Aorta (tissue), 5 donors: ENCODE data around the gene NXPH1. TPM values are rescaled to one million over a fixed set of nuclear protein-coding genes. Genes with fewer than 3 reads are reported as not detected.

Experiments
- ATAC-seq: fragments of 200-7000 bp; cut with Tn5 transposase; one replicate; pipeline ENCODE4 v1.9.1; 2022; ENCODE audit warnings: moderate library complexity; ENCODE audit not compliant: low FRiP score
- DNase-seq, 2 donors: peaks; one replicate each; pipeline ENCODE4 v3.0.0-alpha.2; 2020
- H3K27ac ChIP-seq, 2 donors: one replicate each; pipeline ENCODE4 v1.5.1; 2013; ENCODE audit warnings: low read length in 2 of 2, mild to moderate bottlenecking in 2 of 2, moderate library complexity in 2 of 2, control low read depth in 1 of 2, inconsistent platforms in 1 of 2, low read depth in 1 of 2
- H3K27me3 ChIP-seq, 2 donors: one replicate each; pipeline ENCODE4 v1.6.1; 2013; ENCODE audit warnings: control low read depth in 1 of 2, low read length in 1 of 2, mild to moderate bottlenecking in 1 of 2, moderate library complexity in 1 of 2; ENCODE audit not compliant: insufficient read depth in 2 of 2, control insufficient read depth in 1 of 2
- H3K36me3 ChIP-seq, 2 donors: one replicate each; pipeline ENCODE4 v1.6.1; 2013; ENCODE audit warnings: control low read depth in 1 of 2, low read length in 1 of 2, mild to moderate bottlenecking in 1 of 2; ENCODE audit not compliant: insufficient read depth in 2 of 2, control insufficient read depth in 1 of 2
- H3K4me1 ChIP-seq, 2 donors: one replicate each; pipeline ENCODE4 v1.6.1; 2013; ENCODE audit warnings: low read length in 2 of 2, control low read depth in 1 of 2, mild to moderate bottlenecking in 1 of 2, moderate library complexity in 1 of 2; ENCODE audit not compliant: insufficient read depth in 2 of 2, control insufficient read depth in 1 of 2
- H3K4me3 ChIP-seq, 2 donors: one replicate each; pipeline ENCODE4 v1.5.1; 2013; ENCODE audit warnings: low read length in 2 of 2, control low read depth in 1 of 2, mild to moderate bottlenecking in 1 of 2
- H3K9me3 ChIP-seq: one replicate; pipeline ENCODE4 v1.6.1; 2013; ENCODE audit warnings: mild to moderate bottlenecking, low read length; ENCODE audit not compliant: control insufficient read depth
- WGBS, 2 donors: extraction: QIAGEN DNeasy Blood & Tissue Kit; methylation state at CpG; one replicate each; pipeline ENCODE4 v1.1.7; 2013; 5-methylcytosine and 5-hydroxymethylcytosine counted together
- intact Hi-C, 2 donors: fragments of 100-400 bp; cut with DNase I; formaldehyde crosslinking; loops; one replicate each; pipeline versions ENCODE4 v1.14.2 to v1.15.0; 2022
- polyA plus RNA-seq, 2 donors: library from polyadenylated mRNA; stranded (reverse); fragments of 200-250 nt; gene quantifications; one replicate each; pipeline ENCODE4 v1.2.3, GENCODE V29; 2013
- total RNA-seq, 2 donors: library from RNA; stranded (reverse); fragmentation: NEBNext Ultra II Directional; extraction: Animal tissue kit (Norgen Biotek cat#: 25700); gene quantifications; one replicate each; pipeline ENCODE4 v1.2.1, GENCODE V29; 2021
- donor health status: healthy with polysubstance abuse.
- donor health status: Bipolar disorder and iron deficiency.
- donor health status: DM: no; HTN: no; CAD: no.
- donor health status: DM: no; HTN: no; CAD: no.
- donor health status: DM: yes; HTN: yes; CAD: no.

NXPH1 gene
- total and polyA plus RNA-seq, 4 donors, result not detected

DNA sequence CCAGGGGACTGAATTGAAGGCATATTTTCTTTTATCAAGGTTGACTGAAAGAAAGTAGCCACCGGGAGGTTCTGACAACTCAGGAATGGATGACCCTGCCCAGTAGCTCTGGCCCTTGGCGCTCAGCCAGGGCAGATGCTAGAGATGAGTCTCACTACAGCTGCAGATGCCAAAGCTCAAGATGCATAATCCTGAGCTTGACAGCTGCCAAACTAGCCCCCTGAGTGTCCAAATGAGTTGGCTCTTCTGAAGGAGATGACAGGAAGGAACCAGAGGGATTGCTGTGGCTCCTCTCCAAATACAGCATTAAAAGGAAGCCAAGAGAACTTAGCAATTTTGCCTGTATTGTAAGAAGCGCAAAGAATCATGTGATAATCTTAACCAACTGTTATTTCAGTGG lies 78.4 kb downstream of the NXPH1 start:
- Histone ChIP-seq H3K27me3 (no peaks in the 10 kb centered on the region), H3K36me3 (no peaks in the 10 kb centered on the region), H3K27ac (no peak overlapping the region), H3K4me3 (no peak overlapping the region), H3K4me1 (no peaks in the 10 kb centered on the region), H3K9me3 (no peaks in the 10 kb centered on the region)
- intact Hi-C loops, result no loop called here
- ATAC-seq (no peak), DNase-seq (no peak)
- WGBS, 2 donors, result 49 to 50% methylated on average over 3 of the region's 3 CpGs

DNA sequence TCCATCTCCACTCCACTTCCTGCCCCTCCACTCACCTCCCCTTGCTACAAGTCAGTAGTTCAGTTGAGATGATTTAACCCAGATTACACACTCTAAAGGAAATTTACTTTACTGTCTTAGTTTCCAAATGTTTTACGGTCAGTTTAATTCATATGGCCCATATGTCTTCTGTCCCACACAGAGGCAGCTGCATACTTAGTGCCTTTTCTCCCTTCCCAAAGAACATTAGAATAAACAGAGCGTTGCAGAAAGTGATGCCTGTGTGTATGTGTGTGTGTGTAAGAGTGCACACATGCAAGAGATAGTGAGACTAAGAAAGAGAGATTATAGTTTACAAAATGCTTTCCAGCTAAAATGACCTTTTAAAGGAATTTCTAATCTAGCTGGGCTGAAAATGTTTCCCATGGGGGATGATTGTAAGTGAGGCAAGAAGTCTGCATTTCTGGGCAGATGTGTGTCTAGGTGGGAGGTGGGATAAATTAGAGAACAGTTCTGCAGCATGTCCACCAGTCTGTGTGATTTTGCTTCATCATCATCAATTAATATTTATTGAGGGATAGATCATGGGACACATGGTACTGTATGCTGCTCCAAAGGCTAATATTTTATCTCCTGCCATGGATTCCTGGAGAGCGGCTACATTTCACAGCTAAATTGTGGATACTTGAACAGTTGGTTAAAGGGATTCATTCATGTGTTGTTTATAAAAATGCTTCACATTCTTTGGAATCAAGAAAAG lies 81.5 kb downstream of the NXPH1 start:
- Histone ChIP-seq H3K4me1 (no peaks in the 10 kb centered on the region), H3K36me3 (no peaks in the 10 kb centered on the region), H3K27ac (no peak overlapping the region), H3K27me3 (no peaks in the 10 kb centered on the region), H3K4me3 (no peak overlapping the region), H3K9me3 (no peaks in the 10 kb centered on the region)
- 6 to 9% methylated on average over 3 of the region's 3 CpGs for WGBS, 2 donors
- ATAC-seq, result no peak
- intact Hi-C loops, result no loop called here
- DNase-seq, result no peak

DNA sequence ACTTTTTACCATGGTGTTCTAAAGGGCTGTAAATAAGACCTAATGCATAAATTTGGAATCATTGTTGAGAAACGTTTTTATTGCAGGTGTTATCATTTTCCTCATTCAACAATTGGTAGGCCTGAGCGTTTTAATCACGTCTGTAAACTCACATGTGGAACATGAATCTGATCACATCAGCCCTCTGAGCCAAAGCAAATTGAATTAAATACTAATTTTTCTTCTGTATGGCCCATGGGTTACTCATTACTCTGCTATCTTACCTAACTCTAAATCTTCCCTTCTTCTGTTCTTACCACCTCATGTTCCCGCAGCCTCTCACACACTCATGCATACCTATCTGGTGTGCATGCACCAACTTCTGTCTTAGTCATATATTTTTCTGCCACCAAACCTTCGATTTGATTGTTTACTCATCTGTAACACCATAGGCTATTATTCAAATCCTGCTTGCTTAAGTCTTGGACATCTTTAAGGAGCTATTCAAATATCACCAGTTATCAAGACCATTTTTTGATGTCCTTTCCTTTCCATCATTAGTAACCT lies 82.3 kb downstream of the NXPH1 start:
- WGBS, 2 donors, result 46 to 50% methylated on average over 5 of the region's 5 CpGs
- Histone ChIP-seq H3K4me3 (no peak overlapping the region), H3K27me3 (no peaks in the 10 kb centered on the region), H3K4me1 (no peaks in the 10 kb centered on the region), H3K36me3 (no peaks in the 10 kb centered on the region), H3K27ac (no peak overlapping the region), H3K9me3 (no peaks in the 10 kb centered on the region)
- DNase-seq (no peak), ATAC-seq (no peak)
- intact Hi-C loops, result no loop called here

DNA sequence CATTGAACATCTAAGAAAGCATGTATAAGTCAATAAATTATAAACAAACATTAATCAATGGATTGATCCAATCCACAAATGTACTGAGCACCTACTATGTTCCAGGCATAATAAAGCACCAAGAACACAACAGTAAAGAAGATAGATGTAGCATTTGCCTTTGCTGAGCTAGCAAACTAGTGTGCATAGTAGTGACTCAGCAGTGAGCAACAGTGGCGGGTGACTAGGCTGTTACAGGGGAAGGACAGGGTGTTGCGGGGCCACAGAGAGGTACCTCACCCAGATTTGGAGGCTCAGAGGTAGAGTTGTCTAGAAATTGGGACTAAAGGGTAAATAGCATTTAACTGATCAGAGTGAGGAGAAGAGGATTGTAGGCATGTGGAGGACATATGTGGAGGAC lies 83.6 kb downstream of the NXPH1 start:
- DNase-seq (no peak), ATAC-seq (no peak)
- H3K27me3 ChIP-seq, result no peaks in the 10 kb centered on the region
- no peak overlapping the region for H3K27ac ChIP-seq
- H3K4me3 ChIP-seq, result no peak overlapping the region
- peaks cover 2% of the 10 kb centered on the region for H3K9me3 ChIP-seq
- no peaks in the 10 kb centered on the region for H3K36me3 ChIP-seq
- intact Hi-C loops, result no loop called here
- no peaks in the 10 kb centered on the region for H3K4me1 ChIP-seq
- WGBS, 2 donors, result 85 to 91% methylated on average over 2 of the region's 2 CpGs

DNA sequence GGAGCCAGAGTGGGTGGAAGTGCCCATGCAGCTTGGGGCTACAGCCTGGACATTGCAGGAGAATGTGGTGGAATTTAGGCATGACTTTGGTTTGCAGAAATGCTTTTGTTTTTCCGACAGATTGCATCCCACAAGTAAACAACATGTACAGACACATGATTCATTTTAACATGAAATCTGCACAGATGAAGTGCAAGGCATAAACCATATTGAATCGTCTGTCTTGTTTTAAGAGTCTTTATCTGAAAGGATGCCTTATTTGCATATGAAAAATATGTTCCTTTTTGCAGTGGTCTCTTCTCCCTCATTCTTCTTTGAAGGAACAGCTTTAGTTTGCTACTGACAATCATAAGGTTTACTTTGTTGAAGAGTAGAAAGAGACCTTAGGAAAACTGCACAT lies 94.9 kb downstream of the NXPH1 start:
- Histone ChIP-seq H3K4me3 (no peak overlapping the region), H3K27ac (no peak overlapping the region), H3K9me3 (peaks cover 4% of the 10 kb centered on the region), H3K4me1 (no peaks in the 10 kb centered on the region), H3K27me3 (no peaks in the 10 kb centered on the region), H3K36me3 (no peaks in the 10 kb centered on the region)
- ATAC-seq, result no peak
- intact Hi-C loops, result no loop called here
- WGBS, 2 donors, result 66 to 68% methylated on average over 2 of the region's 2 CpGs
- no peak for DNase-seq

DNA sequence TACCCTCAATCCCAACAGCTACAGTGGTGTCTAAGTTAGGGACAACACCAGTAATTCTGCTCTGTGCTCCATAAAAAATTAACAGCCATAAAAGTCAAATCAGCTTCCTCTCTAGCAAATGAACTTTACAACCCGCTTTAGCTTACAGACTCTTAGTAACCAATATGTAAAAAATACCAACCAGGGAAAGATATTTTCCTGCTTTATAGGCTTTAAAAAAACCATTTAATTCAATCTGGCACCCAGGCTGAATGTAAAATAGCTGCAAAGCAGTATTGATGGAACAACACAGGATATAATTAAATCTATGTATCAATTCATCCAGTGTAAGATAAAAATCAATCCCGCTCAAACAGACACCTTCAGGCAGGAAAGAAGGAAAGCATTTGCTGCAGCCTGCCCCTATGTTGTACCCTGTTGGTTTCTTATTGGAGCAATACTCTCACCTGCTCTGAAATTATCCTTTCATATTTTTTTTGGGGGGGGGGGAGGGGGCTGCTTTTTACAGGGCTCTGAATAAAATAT lies 98.6 kb downstream of the NXPH1 start:
- 86 to 88% methylated on average over 2 of the region's 2 CpGs for WGBS, 2 donors
- no peaks in the 10 kb centered on the region for H3K9me3 ChIP-seq
- H3K36me3 ChIP-seq, result no peaks in the 10 kb centered on the region
- DNase-seq (no peak), ATAC-seq (no peak)
- no peak overlapping the region for H3K4me3 ChIP-seq
- no peak overlapping the region for H3K27ac ChIP-seq
- H3K27me3 ChIP-seq, result no peaks in the 10 kb centered on the region
- H3K4me1 ChIP-seq, result no peaks in the 10 kb centered on the region
- intact Hi-C loops, result no loop called here

DNA sequence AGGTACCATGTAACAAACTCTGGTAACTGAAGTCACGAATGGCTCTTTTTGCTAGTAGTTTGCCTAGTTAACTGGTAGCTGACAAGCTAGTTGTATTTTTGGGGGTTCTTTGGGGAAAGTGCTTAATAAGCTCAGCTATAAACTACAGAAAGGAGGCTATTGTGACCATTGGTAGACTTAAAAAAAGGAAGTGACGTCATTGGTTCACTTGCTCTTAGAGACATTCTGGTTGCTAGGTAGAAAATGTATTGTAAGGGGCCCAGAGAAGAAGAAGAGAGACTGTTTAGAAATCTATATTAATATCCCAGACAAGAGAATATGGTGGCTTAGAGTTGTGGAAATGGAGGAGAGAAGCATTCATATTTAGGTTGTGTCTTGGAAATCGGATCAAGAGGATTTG lies 103.0 kb downstream of the NXPH1 start:
- Histone ChIP-seq H3K4me1 (no peaks in the 10 kb centered on the region), H3K36me3 (no peaks in the 10 kb centered on the region), H3K27ac (no peak overlapping the region), H3K4me3 (no peak overlapping the region), H3K9me3 (no peaks in the 10 kb centered on the region), H3K27me3 (no peaks in the 10 kb centered on the region)
- DNase-seq (no peak), ATAC-seq (no peak)
- intact Hi-C loops, result no loop called here
- WGBS, 2 donors, result 79 to 86% methylated on average over 3 of the region's 3 CpGs

DNA sequence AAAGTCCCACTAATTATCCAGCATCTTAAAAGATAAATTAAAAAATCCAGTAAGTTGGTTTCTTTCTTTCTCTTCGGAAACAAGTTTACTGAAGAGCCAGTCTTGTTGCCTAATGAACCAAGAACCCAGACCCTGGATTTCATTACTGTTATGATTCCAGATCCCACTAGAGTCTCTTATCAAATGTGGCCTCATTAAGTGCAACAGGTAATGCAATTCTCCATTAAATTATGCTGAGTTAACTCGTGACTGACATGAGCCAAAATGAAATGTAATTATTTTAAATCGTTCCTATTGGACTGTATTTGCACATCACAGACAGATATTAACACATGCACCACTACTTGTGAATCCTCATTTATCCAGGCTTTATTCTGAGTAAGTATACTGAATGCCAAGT lies 115.6 kb downstream of the NXPH1 start:
- Histone ChIP-seq H3K27ac (no peak overlapping the region), H3K9me3 (no peaks in the 10 kb centered on the region), H3K27me3 (no peaks in the 10 kb centered on the region), H3K4me1 (no peaks in the 10 kb centered on the region), H3K36me3 (no peaks in the 10 kb centered on the region), H3K4me3 (no peak overlapping the region)
- intact Hi-C loops, result no loop called here
- DNase-seq (no peak), ATAC-seq (no peak)
- WGBS, 2 donors, result 71 to 75% methylated on average over 3 of the region's 3 CpGs

DNA sequence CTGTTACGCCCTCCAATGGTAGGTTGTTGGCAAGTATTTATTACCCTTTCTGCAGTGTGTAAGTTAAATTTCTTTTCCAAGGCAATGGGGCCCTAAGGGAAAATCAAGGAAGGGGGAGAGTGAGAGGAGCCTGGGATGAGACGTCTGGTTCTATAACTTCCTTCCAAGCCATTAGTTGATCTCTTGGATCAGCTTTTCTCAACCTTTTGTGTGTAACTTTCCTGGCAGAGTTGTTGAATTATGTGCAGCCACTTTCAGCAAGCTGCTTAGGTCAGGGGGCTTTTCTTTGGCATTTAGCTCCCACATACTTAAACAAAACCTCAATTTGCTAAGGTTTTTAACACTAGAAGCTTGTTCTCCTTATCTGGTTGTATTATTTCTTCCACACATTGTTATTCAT lies 127.1 kb downstream of the NXPH1 start:
- H3K4me3 ChIP-seq, result no peak overlapping the region
- no peaks in the 10 kb centered on the region for H3K4me1 ChIP-seq
- H3K27me3 ChIP-seq, result peaks cover 0 to 3% of the 10 kb centered on the region in 2 donors
- no peak for DNase-seq
- H3K27ac ChIP-seq, result no peak overlapping the region
- no peak for ATAC-seq
- 11 to 29% methylated on average over 2 of the region's 2 CpGs for WGBS, 2 donors
- H3K9me3 ChIP-seq, result no peaks in the 10 kb centered on the region
- no peaks in the 10 kb centered on the region for H3K36me3 ChIP-seq
- intact Hi-C loops, result no loop called here
